Activated CD4-positive, alpha-beta T cell treated with anti-CD3 and anti-CD28 coated beads for 4 hours (primary cell): ENCODE measurements around the gene CHST10.
A peak's percentile ranks its signal among the peaks of the same experiment; 100 is the strongest.
"Not testable (repeated sequence)": the region's sequence is repeated elsewhere in the genome, so short reads cannot be mapped to it uniquely, and the experiment has no call there.

Experiments used
- DNase-seq, 2 donors: peaks; one replicate each; pipeline ENCODE4 v3.0.0-alpha.2; 2020

The CHST10 gene

DNA sequence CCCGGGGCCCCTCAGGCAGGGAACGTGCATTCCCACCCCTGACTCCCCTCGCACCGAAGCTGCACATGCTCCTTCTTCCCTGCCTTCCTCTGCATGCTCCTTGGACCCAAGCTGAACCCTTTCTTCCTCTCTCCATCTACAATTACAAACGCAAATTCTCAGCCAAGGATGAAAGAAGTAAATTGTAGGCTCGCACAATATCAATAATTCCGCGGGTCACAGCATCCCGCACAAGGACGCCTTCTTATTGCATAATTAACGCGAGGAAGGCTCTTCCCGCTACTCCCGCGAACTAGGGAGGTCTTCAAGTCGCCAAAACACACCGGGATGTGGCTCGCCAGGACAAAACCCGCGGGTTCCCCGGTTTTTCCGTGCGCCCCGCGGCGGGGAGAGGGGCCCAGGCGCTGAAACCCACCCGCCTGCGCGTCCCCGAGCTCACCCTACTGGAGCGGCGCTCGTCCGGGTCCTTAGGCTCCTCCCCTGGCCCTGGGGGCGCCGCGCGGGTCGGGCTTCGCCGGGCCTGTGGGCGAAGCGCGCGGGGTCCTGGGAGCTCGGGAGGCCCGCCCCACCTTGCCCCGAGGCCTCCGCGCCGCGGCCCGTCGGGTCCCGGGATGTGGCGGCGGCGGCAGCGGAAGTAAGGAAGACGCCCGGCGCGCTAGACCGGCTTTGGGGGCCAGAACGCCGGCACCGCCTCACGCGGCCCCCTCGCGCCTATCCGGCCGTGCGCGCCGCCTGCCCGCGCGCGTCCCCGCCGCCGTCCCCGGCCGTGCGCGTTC is at the start of gene CHST10:
CHST10 (minus strand) TSS at position 734 of the 776 bp plus-strand sequence. CDS start 10,993 bp downstream, outside the sequence.
- DNase-seq = peak; percentile 43 to 54

DNA sequence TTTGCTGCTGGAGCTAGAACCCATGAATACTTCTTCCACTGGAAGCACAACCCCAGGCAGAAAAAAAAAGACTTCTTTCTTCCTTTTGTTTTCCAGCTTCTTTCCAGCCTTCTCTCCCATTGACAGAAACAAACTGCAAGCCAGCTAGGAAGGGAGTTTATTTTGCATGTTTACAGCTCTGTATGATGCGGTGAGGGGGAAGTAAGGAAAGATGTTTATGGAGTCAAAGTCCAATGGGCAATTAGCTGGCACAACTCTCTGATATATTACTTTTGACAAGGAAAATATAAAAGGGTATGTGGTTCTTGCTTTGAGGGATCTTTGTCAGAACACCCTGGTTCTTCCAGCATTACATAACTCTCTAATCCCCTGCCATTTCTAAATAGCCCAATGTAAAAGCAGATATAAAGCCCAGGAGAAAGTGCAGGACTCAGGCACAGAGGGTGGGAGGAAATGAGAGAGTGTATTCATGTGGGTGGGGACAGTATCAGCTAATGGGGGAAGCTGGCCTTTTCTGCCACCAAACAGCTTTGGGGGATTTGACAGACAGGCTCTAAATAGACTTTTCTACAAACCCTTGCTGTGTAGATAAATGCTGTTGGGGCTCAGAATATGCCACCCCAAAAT is 43.5 kb upstream of the CHST10 start:
- DNase-seq = no peak

GRCh38 chr2:100456357-100456756 is 38.9 kb upstream of the CHST10 start:
- not testable (repeated sequence) for DNase-seq

- DNase-seq = no peak
Observed at GRCh38 chr2:100453853-100454252, 36.4 kb upstream of the CHST10 start.

- DNase-seq = no peak
Observed at GRCh38 chr2:100451734-100452133, 34.3 kb upstream of the CHST10 start.

DNA sequence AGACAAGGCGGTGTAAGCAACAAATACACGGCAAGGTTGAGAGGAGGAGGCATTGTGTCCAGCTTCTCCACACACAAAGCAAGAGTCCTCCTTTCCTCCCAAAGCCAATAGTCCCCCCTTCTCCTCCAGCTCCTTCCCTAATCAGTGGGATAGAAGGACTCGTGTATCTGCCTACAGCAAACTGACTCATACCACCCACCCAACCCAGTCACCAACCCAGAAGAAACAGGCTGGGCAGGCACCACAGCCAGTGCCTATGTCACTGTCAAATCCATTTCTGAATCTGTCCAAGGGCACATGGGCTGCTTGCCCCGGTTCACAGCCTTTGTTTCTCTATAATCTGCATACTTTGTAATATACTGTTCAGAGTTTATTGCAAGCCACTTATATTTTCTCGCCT is 33.6 kb upstream of the CHST10 start:
- DNase-seq = no peak

- DNase-seq = no peak
Observed at GRCh38 chr2:100446696-100447095, 29.2 kb upstream of the CHST10 start.

GRCh38 chr2:100437751-100438150 is 20.3 kb upstream of the CHST10 start:
- no peak for DNase-seq

GRCh38 chr2:100429726-100430125 is 12.3 kb upstream of the CHST10 start:
- no peak for DNase-seq

DNA sequence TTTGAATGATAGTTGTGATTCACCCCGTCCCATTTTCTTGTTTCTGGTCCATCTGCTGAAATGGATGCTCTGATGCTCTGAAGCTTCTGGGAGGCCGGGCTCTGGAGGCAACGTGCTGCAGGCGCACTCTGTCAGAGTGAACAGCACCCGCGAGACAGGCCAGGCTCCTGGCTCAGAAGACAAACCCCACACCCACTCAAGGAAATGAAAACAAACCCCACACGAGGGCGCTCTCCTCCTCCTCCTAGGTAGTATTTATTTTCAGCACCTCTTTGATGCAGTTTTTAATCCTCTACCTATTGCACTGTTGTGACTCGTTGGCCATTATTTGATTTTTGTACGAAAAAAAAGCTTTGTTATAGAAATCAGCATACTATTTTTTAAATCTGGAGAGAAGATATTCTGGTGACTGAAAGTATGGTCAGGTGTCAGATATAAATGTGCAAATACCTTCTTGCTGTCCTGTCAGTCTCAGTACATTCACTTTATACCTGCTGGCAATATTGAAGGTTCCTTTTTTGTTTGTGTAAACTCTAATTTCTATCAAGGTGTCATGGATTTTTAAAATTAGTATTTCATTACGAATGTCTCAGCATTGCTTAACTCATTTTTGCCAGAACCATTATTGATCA is 10.3 kb upstream of the CHST10 start:
- peak; percentile 65 to 75 for DNase-seq

GRCh38 chr2:100427111-100427510 is 9.6 kb upstream of the CHST10 start:
- DNase-seq = no peak

DNA sequence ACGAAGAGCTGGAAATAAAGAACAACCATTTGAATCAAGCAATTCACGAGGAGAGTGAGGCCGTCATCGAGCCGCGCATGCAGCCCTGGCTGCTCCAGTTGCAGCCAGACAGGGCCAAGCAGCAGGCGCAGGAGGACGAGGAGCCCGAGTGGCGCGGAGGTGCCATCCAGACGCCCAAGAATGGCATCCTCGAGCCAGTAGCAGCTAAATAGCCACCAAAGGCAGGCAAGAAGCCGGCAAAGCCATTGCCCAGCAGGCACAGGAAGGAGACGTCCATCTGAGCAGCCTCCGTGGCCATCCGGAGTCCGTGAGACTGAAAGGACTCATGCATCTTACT is 8.9 kb upstream of the CHST10 start:
- no peak for DNase-seq

GRCh38 chr2:100425573-100426383 is 8.3 kb upstream of the CHST10 start:
- no peak for DNase-seq

DNA sequence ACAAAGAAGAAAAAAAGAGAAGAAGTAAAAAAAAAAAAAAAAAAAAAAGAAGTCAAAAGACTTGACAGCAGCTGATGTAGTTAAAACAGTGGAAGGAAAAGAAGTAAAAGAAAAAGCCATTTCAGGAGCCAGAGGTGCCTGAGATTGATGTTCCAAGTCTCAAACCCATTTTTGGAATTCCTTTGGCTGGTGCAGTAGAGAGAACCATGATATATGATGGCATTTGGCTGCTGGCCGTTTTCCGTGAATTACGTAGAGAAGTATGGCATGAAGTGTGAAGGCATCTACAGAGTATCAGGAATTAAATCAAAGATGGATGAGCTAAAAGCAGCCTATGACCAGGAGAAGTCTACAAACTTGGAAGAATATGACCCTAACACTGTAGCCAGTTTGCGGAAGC is 7.6 kb upstream of the CHST10 start:
- no peak for DNase-seq

DNA sequence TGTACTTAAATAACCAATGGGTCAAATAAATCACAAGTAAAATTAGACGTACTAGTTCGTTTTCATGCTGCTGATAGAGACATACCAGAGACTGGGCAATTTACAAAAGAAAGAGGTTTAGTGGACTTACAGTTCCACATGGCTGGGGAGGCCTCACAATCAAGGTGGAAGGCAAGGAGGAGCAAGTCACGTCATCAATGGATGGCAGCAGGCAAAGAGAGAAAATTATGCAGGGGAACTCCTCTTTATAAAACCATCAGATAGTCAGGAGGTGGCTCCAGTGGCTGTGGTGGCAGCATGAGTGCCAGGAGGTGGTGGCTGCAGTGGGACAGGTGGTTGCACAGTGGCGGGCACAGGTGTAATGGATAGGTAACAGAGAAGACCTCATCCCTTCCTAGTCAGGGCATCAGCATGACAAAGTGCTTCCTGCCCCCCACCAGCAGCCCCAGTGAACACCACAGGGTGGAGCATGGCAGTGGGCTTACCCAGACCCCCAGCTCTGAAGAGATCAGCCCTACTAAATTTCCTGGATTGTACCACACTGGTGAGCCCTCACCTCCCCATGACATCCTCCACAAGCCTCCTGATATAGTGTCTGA is 6.9 kb upstream of the CHST10 start:
- DNase-seq = no peak

- no peak for DNase-seq
Observed at GRCh38 chr2:100423631-100424030, 6.2 kb upstream of the CHST10 start.

DNA sequence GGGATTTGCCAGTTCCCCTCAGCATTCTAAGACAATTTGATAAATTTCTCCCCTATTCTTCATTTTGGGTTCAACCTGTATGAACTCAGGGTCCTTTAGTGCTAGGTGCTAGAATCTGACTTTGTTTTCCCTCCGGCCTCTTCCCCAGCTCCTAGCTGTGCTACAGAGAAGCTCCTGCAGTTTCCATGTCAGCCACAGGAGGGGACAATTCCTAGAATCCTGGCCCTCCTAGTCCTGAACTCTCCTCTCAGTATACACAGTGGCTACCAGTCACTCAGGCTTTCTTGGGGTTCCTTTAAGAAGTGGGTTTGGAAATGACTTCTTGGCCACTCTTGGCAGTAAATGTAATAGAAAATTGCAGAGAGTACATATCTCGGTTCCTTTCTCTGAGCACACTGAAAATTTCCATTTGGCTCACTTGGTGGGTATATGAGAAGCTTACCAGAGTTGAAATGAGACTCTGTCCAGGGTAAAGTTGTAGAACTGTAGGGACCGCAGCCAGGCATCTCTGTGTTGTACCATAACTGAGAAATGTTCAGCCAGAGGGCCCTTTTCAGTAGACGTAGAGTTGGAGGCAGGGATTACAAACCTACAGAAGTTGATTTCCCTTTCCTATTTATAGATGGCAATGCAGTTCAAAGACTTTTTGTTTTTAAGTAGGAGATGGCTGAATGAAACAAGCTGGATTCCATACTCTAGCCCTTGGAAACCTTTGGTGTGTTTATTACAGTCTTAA is 5.0 kb upstream of the CHST10 start:
- DNase-seq = no peak

DNA sequence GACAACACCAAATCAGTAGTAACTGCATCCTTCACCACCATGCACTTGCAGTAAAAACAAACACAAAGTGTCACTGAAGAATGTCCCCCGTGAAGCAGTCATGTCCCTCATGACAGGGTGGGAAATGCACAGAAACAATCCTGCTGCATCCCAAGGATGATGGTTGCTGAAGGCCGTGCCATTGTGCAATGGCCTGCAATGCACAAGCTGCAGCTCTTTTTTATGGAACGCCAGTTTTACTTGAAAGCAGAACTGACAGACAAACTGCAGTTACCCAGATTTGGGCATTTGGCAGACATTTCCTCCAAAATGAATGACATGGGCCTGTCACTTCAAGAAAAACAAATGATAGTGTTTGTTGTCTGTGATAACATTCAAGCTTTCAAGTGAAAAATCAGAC is 2.4 kb upstream of the CHST10 start:
- no peak for DNase-seq

DNA sequence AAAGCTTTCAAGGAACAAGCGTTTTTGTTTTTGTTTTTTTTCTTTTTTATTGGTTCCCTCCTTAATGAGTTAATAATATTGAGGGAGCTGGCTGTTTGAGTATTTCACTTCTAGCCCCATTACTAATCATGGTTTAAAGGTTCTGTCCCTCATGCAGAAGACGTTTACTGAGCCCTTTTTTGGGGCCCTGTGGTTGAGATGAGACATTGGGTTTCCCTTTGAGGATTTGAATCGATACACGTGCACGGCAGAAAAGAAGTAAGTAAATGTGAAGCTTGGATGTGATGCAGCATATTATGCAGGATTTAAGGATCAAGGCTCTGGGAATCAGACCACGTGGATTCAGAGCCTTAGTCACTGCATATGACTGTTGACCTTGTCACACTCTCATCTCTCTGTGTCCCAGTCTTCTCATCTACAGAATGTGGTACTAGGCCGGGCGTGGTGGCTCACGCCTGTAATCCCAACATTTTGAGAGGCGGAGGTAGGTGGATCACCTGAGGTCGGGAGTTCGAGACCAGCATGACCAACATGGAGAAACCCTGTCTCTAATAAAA is 1.0 kb upstream of the CHST10 start:
- no peak for DNase-seq

- no peak for DNase-seq
Observed at GRCh38 chr2:100417711-100418124, 250 bp upstream of the CHST10 start.

- DNase-seq = no peak
Observed at GRCh38 chr2:100416397-100416934, 1.0 kb downstream of the CHST10 start.

GRCh38 chr2:100413571-100413970 is 3.9 kb downstream of the CHST10 start:
- no peak for DNase-seq
